ENCODE results near the gene HM13. TPM values are rescaled to one million over a fixed set of nuclear protein-coding genes. Genes with fewer than 3 reads are reported as not detected.
A peak's percentile ranks its signal among the peaks of the same experiment; 100 is the strongest.

HM13 gene
- total and polyA plus RNA-seq, 2 of the 13 experiments (the other 11 are each of a cell fraction or from before 2014, with no cell fraction given), result 118 to 243 TPM

DNA sequence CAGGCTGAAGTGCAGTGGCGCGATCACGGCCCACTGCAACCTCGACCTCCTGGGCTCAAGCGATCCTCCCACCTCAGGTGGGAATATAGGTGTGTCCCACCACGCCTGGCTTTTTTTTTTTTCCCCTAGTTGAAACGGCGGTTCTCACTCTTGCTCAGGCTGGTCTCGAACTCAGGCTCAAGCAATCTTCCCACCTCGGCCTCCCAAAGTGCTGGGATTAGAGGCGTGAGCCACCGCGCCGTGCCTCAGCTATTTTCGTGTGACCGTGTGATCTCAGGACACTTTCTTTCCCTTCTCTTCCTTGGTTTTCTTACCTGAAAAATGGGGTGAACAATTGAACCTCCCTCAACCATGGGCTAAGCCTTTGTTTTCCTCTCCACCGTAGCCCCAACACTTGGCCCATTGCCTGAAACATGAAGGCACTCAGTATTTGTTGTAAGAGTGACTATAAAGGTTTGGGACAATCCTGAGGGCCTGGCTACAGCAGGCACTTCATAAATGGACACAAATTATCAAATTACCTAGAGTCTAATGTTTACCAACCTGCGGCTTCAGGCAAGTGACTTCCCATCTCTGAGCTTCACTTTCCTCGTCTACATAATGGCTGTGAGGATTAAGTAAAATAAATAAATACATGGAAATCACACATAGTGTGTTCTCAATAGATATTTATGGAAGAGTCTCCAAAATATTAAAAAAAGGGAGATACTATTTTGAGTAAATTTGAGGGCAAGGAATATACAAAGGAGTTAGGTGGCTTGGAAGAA lies 59.5 kb downstream of the HM13 start (continued):
- TF ChIP-seq, protein P1, sequence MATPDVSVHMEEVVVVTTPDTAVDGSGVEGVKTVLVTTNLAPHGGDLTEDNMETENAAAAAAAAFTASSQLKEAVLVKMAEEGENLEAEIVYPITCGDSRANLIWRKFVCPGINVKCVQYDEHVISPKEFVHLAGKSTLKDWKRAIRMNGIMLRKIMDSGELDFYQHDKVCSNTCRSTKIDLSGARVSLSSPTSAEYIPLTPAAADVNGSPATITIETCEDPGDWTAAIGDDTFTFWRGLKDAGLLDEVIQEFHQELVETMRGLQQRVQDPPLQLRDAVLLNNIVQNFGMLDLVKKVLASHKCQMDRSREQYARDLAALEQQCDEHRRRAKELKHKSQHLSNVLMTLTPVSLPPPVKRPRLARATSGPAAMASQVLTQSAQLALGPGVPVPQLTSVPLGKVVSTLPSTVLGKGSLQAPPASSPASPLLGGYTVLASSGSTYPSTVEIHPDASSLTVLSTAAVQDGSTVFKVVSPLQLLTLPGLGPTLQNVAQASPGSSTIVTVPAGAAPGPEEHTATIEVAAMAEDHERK (CRISPR knock-in tag; IDR thresholded peaks at IDR 0.05; ENCODE audit: low read depth), result no peak
- TF ChIP-seq MNT (IDR thresholded peaks at IDR 0.05) (no peak), POLR2G (IDR thresholded peaks at IDR 0.05; ENCODE audit: low read depth, low read length) (peak; percentile 20; the same call in 1 of the 2 replicates), ZBTB40 (IDR thresholded peaks at IDR 0.05) (no peak), ZBTB40 (CRISPR knock-in tag; IDR thresholded peaks at IDR 0.05) (no peak), TCF7 (IDR thresholded peaks at IDR 0.05; ENCODE audit: low read depth) (peak; percentile 5; the same call in 1 of the 2 replicates), HDAC1 (CRISPR knock-in tag; IDR thresholded peaks at IDR 0.05) (no peak; the same call in 1 of the 2 replicates), MYC (CRISPR knock-in tag; IDR thresholded peaks at IDR 0.05; ENCODE audit: borderline replicate concordance) (no peak), ZNF713 (CRISPR knock-in tag; IDR thresholded peaks at IDR 0.05) (no peak), NCOA2 (CRISPR knock-in tag; IDR thresholded peaks at IDR 0.05) (no peak; the same call in 1 of the 2 replicates), ZNF766 (CRISPR knock-in tag; IDR thresholded peaks at IDR 0.05; ENCODE audit: borderline replicate concordance) (no peak; the same call in 1 of the 2 replicates)
- TF ChIP-seq, protein P2, sequence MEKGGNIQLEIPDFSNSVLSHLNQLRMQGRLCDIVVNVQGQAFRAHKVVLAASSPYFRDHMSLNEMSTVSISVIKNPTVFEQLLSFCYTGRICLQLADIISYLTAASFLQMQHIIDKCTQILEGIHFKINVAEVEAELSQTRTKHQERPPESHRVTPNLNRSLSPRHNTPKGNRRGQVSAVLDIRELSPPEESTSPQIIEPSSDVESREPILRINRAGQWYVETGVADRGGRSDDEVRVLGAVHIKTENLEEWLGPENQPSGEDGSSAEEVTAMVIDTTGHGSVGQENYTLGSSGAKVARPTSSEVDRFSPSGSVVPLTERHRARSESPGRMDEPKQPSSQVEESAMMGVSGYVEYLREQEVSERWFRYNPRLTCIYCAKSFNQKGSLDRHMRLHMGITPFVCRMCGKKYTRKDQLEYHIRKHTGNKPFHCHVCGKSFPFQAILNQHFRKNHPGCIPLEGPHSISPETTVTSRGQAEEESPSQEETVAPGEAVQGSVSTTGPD (CRISPR knock-in tag; IDR thresholded peaks at IDR 0.05), result no peak
- TF ChIP-seq, protein P3, sequence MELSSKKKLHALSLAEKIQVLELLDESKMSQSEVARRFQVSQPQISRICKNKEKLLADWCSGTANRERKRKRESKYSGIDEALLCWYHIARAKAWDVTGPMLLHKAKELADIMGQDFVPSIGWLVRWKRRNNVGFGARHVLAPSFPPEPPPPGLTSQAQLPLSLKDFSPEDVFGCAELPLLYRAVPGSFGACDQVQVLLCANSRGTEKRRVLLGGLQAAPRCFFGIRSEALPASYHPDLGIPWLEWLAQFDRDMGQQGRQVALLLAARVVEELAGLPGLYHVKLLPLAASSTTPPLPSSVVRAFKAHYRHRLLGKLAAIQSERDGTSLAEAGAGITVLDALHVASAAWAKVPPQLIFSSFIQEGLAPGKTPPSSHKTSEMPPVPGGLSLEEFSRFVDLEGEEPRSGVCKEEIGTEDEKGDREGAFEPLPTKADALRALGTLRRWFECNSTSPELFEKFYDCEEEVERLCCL (CRISPR knock-in tag; IDR thresholded peaks at IDR 0.05; ENCODE audit: borderline replicate concordance), result peak; percentile 75; the same call in 1 of the 2 replicates

Measured in HepG2 (cell line).